IPS DF 19.7 (cell line): ENCODE measurements around the gene DHX34.
"Not testable (repeated sequence)": the region's sequence is repeated elsewhere in the genome, so short reads cannot be mapped to it uniquely, and the experiment has no call there.

Source experiments
- DNase-seq: peaks from one replicate; pipeline ENCODE4 v3.0.0-alpha.2; 2013; ENCODE audit warnings: low read depth, low spot score

Gene DHX34

DNA sequence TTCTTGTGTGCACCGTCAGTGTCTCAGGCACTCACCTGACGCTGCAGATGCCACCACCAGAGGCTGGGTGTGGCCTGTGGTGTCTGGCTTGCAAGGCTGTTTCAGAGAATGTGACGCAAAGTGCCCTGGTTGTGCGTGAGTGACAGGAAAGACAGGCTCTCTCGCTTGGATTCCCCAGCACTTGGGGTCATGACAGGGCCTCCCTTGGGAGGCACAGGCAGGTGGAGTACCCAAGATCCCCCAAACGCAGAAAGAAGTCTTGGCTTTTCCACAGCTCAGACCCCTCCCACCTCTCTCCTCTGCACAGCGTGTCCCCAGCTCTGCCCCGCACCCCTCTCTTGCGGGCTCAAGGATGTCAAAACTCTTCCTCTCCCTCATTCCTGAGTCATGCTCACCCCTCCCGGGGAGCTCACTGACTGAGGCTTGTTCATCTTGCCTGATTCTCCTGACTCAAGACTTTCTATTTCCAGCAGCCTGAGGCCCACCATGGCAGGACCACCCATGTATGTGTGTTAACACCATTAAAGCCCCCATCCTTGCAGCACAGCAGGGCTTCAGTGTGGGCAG lies 21.0 kb downstream of the DHX34 start:
- no peak for DNase-seq

DNA sequence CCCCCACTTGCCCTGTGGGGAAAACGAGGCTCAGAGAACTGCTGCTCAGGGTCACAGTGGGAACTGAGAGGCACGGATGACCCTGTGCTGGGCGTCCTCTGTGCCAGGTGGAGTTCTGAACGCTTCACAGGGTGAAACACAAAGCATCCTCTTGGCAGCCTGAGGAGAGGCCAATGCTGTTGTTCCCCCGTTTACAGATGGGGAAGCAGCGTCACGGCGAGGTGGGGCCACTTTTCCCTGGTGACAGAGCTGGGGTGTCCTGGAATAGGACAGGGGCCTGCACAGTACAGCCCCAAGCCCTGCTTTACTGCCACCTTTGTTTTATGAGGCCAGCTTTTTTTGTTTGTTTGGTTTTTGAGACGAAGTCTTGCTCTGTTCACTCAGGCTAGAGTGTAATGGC lies 22.1 kb downstream of the DHX34 start:
- DNase-seq: no peak

DNA sequence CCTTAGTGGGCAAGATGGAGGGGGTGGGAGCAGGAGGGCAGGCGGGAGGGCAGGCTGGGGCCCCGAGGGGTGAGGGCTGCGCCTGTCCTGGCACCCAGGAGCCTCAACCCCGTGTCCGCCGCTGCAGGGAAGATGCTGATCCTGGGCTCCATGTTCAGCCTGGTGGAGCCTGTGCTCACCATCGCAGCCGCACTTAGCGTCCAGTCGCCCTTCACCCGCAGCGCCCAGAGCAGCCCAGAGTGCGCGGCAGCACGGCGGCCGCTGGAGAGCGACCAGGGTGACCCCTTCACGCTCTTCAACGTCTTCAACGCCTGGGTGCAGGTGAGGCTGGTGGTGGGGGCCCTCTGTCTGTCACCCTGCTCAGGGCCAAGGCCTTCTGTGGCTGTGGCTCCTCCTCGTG lies 23.5 kb downstream of the DHX34 start:
- no peak for DNase-seq

DNA sequence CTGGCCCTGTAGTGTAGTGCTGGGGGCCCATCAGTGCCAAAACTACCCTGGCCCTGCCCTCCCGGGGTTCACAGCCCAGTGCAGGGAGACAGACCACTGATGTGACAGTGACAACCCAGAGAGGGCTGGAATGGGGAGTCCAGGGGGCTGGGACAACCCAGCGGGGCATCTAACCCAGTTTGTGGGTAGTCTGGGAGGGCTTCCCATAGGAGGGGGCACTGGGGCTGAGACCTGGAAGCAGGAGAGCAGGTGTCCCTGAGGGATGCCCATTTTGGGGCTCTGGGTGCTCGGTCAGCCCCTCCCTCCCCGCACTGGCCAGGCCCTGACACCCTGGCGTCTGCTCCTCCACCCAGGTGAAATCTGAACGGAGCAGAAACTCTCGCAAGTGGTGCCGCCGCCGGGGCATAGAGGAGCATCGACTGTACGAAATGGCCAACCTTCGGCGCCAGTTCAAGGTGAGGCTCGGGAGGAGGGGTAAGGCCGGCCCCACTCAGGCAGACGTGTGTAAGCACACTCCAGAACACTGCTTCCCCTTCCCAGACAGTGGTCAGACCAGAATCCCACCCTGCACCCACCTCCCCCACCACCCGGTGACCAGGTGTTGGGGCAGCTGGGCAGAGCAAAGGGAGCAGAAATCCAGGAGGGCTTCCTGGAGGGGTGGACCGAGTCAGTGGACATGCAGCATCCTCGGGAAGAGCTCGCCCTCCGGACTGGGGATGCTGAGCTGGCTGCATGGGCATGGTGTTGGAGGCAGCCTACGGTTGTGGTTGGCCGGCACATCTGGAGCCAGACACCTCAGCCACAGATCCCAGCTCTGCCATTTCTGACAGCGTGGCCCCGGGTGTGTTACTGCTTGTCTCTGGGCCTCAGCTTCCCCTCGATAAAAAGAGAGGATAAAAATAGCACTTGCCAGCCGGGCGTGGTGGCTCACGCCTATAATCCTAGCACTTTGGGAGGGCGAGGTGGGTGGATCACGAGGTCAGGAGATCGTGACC lies 24.4 kb downstream of the DHX34 start:
- DNase-seq: no peak

DNA sequence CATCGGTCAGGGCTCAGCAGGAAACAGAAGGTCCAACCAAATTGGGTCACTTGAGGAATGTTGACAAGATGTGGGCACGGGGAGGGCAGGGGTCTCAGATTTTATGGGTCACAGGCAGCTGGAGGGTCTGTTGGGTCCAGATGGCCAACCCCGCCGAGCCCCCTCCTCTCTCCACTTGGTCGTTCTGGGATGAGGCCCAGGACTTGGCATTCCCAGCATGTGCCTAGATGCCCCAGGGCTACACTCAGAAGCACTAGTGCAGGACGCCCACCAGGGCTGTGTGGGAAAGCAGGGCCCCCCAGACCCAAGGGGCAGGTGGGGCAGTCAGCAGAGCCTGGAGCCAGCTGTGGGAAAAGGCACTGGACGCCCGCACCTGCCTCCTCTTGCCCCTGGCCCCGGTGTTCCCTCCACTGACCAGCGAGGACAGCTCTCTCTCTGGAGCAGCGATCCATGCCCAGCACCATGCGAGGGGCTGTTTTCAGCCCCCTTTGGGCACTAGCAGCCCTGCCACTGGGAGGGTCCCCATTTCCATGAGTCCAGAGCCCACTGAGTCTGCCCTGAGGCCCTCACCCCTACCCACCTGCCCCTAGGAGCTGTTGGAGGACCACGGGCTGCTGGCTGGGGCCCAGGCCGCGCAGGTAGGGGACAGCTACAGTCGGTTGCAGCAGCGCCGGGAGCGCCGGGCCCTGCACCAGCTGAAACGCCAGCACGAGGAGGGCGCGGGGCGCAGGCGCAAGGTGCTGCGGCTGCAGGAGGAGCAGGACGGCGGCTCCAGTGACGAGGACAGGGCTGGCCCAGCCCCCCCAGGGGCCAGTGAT lies 26.0 kb downstream of the DHX34 start:
- no peak for DNase-seq

DNA sequence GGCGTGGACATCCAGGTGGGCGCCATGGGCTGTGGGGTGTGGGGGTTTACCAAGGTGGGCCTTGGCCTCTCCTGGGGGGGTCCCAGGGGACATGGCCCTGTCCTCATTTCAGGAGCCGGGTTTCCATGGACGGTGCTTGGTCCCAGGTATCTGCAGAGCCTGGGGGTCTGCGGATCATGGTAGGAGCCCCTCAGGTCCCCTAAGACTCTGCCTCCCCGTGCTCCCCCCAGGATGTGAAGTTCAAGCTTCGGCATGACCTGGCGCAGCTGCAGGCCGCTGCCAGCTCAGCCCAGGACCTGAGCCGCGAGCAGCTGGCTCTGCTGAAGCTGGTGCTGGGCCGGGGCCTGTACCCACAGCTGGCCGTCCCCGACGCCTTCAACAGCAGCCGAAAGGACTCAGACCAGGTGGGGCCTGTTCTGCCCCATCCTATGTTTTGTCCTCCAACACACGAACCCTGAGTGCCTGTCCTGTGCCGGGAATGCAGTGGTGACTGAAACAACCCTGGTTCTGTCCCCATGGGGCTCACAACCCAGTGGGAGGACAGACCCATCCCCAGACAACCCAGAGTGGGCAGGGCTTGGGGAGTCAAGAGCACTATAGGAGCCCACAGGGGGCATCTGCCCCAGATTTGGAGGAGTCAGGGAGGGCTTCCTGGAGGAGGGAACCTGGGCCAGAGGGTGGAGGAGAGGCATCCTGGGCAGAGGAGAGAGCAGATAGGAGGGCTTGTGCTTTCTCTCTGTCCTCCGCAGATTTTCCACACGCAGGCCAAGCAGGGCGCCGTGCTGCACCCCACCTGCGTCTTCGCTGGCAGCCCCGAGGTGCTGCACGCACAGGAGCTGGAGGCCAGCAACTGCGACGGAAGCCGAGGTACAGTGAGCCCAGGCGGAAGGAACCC lies 26.8 kb downstream of the DHX34 start:
- DNase-seq: no peak

DNA sequence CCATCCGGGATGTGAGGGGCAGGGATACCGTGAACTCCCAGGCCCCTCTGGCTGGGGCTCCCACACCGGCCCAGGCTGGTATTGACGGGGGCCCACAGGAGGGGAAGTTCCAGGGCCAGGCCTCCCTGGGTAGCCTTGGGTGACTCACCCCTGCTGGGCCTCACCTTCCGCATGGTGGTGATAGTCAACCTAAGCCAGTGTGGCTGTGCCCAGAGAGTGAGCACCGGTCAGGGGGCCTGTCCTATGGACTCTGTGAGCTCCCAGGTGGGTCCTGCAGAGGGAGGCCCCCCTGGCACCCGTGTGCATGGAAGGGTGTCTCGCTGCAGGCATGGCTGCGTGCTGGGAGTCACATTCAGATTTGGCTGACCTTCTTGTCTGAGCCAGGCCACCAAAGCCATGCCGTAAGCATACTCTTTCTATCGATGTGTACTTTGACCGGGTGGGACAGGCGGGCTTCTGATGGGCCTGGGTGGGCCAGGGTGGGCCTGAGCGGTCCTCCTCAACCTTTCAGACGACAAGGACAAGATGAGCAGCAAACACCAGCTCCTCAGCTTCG lies 27.6 kb downstream of the DHX34 start:
- DNase-seq: no peak

DNA sequence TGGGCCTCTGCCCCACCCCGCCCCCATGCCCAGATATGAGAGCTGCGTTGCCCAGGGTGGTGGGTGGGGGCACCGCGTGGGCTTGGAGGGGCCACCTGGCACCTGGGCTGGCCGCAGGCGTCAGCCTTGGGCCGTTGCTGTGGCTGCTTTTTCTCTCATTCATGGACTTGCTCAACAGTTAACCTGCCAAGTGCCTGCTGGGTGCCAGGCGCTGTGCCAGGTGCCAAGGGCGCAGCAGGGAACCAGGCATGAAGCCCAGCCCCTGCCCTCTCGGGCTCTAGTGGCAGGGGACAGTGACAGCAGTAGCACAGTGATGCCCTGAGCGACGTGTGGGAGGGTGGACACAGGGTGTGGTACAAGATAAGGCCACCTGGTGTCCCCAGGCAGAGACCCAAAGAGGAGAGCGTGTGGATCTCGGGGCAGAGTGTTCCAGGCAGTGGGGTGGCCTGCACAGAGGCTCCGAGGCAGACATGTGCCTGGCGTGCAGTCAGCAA lies 28.1 kb downstream of the DHX34 start:
- DNase-seq: no peak

DNA sequence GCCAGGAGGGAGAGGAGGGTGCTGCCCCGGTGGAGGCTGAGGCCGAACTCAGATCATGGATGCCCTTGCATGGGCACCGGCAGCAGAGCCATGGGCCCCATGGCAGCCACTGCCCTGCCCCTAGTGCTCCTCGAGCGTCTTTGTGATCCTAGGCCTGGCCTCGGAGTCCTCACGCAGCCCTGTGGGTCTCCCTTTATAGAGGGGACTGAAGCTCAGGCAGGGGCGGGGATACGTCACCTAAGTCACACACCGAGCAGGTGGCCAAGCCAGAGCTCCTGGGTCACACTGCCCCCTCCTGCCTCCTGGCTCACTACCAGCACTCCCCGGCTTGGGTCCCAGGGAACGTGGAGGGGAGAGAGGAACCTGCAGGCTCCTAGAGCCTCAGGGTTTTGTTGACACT lies 28.7 kb downstream of the DHX34 start:
- no peak for DNase-seq

DNA sequence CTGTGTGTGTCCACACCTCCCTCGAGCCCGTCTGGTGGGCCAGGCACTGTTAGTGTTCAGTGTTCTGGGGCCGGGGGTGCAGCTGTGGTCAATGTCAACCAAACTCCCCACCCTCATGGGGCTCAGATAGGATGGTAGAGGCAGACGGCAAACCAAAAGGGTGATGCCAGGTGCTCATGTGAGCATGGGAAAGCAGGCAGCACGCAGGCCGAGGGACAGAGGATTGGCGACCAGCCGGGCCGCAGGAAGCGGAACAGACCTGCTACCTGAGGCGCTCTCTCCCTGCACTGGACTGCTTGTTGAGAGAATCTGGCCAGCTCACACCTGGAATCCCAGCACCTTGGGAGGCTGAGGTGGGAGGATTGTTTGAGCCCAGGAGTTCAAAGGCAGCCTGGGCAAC lies 29.1 kb downstream of the DHX34 start:
- no peak for DNase-seq

DNA sequence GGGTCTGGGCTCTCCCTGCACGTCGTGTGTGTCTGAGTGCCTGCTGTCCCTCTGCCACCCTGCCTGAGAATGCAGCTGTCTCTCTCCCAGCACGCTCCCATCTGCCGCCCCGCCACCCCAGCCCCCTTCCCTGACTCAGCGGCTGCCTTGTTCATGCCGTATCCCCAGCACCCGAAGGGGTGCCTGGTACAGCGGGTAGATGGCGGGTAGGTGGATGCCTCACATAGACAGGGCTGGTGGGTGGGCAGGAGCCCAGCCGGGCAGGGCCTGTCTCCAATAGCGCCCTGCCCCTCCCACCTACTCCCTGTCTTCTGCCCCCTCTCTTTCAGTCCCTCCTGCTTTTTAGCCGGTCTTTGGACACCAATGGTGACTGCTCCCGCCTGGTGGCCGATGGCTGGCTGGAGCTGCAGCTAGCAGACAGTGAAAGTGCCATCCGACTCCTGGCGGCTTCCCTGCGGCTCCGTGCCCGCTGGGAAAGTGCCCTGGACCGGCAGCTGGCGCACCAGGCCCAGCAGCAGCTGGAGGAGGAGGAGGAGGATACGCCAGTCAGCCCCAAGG lies 30.3 kb downstream of the DHX34 start:
- DNase-seq: no peak

DNA sequence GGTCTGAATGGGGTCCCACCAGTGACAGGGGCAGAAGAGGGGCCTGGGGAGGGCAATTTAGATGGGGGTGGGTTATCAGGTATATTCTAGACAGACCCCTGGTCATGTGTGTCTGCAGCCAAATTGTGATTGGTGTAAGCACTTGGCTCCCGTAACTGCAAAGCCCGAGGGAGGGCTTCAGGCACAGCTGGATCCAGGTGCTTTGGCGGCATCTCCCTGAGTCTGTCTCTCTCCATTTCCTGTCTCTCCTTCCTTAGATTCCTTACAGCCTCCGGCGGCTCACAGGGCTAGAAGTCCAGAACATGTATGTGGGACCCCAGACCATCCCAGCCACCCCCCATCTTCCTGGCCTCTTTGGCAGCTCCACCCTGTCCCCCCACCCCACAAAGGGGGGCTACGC lies 31.4 kb downstream of the DHX34 start:
- DNase-seq: no peak

DNA sequence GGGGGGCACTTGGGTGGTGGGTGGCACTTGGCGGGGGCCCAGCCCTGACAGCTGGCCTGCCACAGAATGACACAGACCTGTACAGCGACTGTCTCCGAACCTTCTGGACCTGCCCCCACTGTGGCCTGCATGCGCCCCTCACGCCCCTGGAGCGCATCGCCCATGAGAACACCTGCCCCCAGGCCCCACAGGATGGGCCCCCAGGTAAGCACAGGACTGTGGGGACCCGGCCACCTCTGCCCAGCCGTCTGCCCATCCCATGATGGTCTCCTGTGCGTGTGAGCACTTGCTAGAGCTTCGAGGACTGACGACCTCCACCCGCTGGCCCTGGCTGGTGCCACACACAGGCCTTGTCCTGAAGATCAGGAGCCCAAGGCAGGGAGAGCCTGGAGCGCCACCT lies 32.0 kb downstream of the DHX34 start:
- DNase-seq: no peak

DNA sequence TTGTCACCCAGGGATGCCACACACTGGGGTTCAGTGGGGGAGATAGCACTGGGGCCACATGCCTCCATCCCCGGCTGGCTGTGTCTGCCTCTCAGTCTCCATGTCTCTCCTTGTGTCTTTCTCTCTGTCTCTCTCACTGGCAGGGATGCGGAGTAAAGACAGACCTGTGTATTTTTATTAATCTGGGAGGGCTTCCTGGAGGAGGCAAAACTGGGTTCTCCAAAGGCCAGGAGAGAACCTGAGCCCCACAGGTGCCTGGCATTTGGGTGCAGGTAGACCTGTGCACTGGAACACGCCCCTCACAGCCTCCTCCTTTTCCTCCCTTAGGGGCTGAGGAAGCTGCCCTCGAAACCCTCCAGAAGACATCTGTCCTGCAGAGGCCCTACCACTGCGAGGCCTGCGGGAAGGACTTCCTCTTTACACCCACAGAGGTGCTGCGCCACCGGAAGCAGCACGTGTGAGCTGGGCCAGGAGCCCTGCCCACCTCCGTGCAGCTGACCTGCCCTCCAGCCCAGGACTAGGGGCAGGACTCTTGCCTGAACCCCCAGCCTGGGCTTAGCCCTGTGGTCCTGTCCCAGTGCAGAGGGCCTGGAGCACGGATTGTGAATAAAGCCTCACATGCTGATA lies 32.7 kb downstream of the DHX34 start:
- DNase-seq: no peak

DNA sequence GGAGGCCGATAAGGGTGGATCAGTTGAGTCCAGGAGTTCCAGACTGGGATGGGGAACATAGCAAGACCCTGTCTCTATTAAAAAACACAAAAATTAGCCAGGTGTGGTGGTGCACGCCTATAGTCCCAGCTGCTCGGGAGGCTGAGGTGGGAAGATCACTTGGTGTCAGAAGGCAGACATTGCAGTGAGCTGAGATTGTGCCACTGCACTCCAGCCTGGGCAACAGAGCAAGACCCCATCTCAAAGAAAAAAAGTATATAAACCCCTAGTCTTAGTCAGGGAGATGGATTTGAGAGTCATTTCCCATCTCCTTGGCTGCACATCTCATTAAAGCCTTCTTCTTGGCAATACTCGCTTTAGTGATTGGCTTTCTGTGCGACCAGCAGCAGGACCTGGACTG lies 34.8 kb downstream of the DHX34 start:
- not testable (repeated sequence) for DNase-seq

DNA sequence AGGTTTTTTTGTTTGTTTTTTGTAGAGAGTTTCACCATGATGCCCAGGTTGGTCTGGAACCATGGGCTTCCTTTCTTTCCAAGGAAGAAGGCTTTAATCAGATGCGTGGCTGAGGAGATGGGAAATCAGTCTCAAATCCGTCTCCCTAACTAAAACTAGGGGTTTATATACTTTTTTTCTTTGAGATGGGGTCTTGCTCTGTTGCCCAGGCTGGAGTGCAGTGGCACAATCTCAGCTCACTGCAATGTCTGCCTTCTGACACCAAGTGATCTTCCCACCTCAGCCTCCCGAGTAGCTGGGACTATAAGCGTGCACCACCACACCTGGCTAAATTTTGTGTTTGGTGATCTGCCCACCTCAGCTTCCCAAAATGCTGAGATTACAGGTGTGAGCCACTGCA lies 35.4 kb downstream of the DHX34 start:
- not testable (repeated sequence) for DNase-seq

DNA sequence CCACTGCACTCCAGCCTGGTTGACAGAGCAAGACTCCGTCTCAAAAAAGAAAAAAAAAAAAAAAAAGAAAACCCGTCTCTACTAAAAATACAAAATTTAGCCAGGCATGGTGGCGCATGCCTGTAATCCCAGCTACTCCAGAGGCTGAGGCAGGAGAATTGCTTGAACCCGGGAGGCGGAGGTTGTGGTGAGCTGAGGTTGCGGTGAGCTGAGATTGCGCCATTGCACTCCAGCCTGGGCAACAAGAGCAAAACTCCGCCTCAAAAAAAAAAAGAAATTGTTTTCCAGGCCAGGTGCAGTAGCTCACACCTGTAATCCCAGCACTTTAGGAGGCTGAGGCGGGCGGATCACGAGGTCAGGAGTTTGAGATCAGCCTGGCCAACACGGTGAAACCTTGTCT lies 37.5 kb downstream of the DHX34 start:
- not testable (repeated sequence) for DNase-seq

DNA sequence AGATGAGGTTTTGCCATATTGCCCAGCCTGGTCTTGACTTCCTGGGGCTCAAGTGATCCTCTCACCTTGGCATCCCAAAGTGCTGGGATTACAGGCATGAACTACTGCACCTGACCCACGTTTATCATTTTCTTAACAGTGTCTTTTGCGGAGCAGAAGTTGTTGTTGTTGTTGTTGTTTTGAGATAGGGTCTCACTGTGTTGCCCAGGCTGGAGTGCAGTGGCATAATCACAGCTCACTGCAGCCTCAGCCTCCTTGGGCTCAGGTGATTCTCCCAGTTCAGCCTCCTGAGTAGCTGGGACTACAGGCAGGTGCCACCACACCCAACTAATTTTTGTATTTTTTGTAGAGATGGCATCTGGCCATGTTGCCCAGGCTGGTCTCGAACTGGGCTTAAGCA lies 38.5 kb downstream of the DHX34 start:
- DNase-seq: not testable (repeated sequence)

DNA sequence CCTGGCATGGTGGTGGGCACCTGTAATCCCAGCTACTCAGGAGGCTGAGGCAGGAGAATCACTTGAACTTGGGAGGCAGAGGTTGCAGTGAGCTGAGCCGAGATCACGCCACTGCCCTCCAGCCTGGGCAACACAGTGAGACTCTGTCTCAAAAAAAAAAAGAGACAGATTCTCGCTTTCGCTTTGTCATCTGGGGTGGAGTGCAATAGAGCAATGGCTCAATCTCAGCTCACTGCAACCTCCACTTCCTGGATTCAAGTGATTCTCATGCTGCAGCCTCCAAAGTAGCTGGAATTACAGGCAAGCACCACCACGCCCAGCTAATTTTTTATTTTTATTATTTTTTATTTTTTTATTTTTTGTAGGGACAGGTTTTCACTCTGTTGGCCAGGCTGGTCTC lies 39.6 kb downstream of the DHX34 start:
- not testable (repeated sequence) for DNase-seq

DNA sequence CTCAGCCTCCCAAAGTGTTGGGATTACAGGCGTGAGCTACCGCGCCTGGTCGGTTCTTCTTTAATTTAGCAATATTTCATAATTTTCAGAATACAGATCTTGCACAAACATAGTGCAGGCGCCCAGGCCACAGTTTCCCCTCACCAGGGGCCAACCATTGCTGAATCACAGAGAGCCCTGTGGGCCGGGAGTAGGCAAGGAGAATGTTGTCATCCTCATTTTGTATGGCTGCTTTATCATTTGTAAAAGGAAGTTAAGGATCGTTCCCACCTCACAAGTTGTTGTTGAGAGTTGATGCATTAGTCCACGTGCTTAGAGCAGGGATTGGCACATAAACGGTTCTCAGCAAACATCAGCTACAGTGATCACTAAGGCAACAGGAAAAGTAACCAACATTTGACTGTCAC lies 40.0 kb downstream of the DHX34 start:
- no peak for DNase-seq
